ENCODE measurements around the gene KATNA1. TPM values are rescaled to one million over a fixed set of nuclear protein-coding genes. Genes with fewer than 3 reads are reported as not detected.

The KATNA1 gene
- total and polyA plus RNA-seq, 9 of the 15 experiments (the other 6 are each of a cell fraction or from before 2014, with no cell fraction given), result 22.5 to 76.9 (median 45.0) TPM

GRCh38 chr6:149627672-149628071 is 20.8 kb downstream of the KATNA1 start (continued):
- TF ChIP-seq GMEB1 (CRISPR knock-in tag; IDR thresholded peaks at IDR 0.05) (no peak), ARHGAP35 (IDR thresholded peaks at IDR 0.05; ENCODE audit: partially characterized antibody) (no peak), PTTG1 (tag; IDR thresholded peaks at IDR 0.05; ENCODE audit: low read depth) (no peak), ZNF785 (CRISPR knock-in tag; IDR thresholded peaks at IDR 0.05) (no peak), ATF7 (IDR thresholded peaks at IDR 0.05) (no peak), ETV5 (CRISPR knock-in tag; IDR thresholded peaks at IDR 0.05; ENCODE audit: low read depth) (no peak), ZNF699 (CRISPR knock-in tag; IDR thresholded peaks at IDR 0.05; ENCODE audit: insufficient replicate concordance) (no peak)

- Histone ChIP-seq H3K27me3 (ENCODE audit: control insufficient read depth in 2 of 2, insufficient read depth in 2 of 2, low read length in 2 of 2) (no peaks in the 10 kb centered on the region), H3K79me2 (ENCODE audit: control insufficient read depth, insufficient read depth, low read length) (no peaks in the 10 kb centered on the region), H3K9me3 (replicated peaks; ENCODE audit: control insufficient read depth, insufficient read depth, low read depth, low read length) (no peaks in the 10 kb centered on the region), H2AFZ (ENCODE audit: low read depth, low read length) (no peak overlapping the region), H3K27ac (ENCODE audit: extremely low read depth, low read depth, low read length) (no peak overlapping the region), H3K9me1 (ENCODE audit: control insufficient read depth, insufficient read depth, low read length) (no peaks in the 10 kb centered on the region), H3K4me2 (ENCODE audit: insufficient read depth, low read length) (no peak overlapping the region), H3K4me3 (no peak overlapping the region), H3K9ac (ENCODE audit: insufficient read depth in 1 of 2, low read depth in 2 of 2, low read length in 2 of 2) (no peak overlapping the region), H3K4me1 (replicated peaks in 1 of 2; ENCODE audit: control insufficient read depth in 2 of 2, insufficient read depth in 2 of 2, low read length in 2 of 2) (no peaks in the 10 kb centered on the region), H4K20me1 (replicated peaks; ENCODE audit: control insufficient read depth, insufficient read depth, low read length) (0 out of 2 replicates have a peak, but pooled peaks cover 3% of the 10 kb centered on the region), H3K36me3 (ENCODE audit: control insufficient read depth, insufficient read depth, low read length) (peaks cover 29% of the 10 kb centered on the region)
- intact Hi-C loops (cut with micrococcal nuclease), result no loop called here
- in situ Hi-C loops (cut with MboI), result no loop called here
- DNase-seq (ENCODE audit: extremely low read depth in 1 of 4, low spot score in 3 of 4) (no peak), ATAC-seq (no peak), FAIRE-seq (peak; percentile 60)
- TF ChIP-seq, protein P1, sequence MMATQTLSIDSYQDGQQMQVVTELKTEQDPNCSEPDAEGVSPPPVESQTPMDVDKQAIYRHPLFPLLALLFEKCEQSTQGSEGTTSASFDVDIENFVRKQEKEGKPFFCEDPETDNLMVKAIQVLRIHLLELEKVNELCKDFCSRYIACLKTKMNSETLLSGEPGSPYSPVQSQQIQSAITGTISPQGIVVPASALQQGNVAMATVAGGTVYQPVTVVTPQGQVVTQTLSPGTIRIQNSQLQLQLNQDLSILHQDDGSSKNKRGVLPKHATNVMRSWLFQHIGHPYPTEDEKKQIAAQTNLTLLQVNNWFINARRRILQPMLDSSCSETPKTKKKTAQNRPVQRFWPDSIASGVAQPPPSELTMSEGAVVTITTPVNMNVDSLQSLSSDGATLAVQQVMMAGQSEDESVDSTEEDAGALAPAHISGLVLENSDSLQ (IDR thresholded peaks at IDR 0.05), result peak; percentile 44; the same call in 1 of the 2 replicates
- no peak for TF ChIP-seq ILK (tag; IDR thresholded peaks at IDR 0.05; ENCODE audit: borderline replicate concordance, low read depth)
- peak; percentile 59 for TF ChIP-seq MEIS2 (IDR thresholded peaks at IDR 0.05; ENCODE audit: partially characterized antibody)
- TF ChIP-seq PBX2 (CRISPR knock-in tag; IDR thresholded peaks at IDR 0.05; ENCODE audit: low read depth), result no peak
- TF ChIP-seq PBX2 (tag; conservative IDR thresholded peaks at IDR 0.05; ENCODE audit: low read depth), result peak; percentile 75
- TF ChIP-seq MEF2D (tag; conservative IDR thresholded peaks at IDR 0.05; ENCODE audit: low read depth), result peak; percentile 62; the same call in 1 of the 2 replicates
- no peak for TF ChIP-seq ZNF140 (CRISPR knock-in tag; IDR thresholded peaks at IDR 0.05)
- WGBS (ENCODE audit: insufficient coverage, low coverage, missing lambda C conversion rate), result 77% methylated on average over 5 of the region's 5 CpGs
- ChIA-PET CTCF (ENCODE audit: low intra/inter-chr PET ratio) (no interaction called here), POLR2A (no interaction called here)
- BruUV-seq (replicated peaks), result no TSS peak
Measured at GRCh38 chr6:149615805-149616204, 32.7 kb downstream of the KATNA1 start.
